Hepatic stellate cell (primary cell): ENCODE data around the gene MARK2.

ENCODE experiments used
- DNase-seq: peaks from one replicate; pipeline ENCODE4 v3.0.0; 2011; ENCODE audit warnings: low spot score

Gene MARK2

DNA sequence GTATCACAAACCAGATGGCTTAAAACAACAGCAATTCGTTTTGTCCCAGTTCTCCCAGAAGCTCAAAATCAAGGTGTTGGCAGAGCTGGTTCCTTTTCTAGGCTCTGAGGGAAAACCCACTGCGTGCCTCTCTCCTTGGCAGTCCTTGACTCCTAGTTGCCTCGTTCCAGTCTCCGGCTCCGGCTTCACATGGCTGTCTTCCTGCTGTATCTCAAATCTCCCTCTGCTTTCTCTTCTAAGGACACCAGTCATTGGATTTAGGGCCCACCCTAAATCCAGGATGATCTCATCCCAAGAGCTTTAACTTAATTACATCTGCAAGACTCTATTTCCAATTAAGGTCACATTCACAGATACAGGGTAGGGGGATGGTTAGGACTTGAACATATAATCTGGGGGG lies 90.7 kb downstream of the MARK2 start:
- no peak for DNase-seq

DNA sequence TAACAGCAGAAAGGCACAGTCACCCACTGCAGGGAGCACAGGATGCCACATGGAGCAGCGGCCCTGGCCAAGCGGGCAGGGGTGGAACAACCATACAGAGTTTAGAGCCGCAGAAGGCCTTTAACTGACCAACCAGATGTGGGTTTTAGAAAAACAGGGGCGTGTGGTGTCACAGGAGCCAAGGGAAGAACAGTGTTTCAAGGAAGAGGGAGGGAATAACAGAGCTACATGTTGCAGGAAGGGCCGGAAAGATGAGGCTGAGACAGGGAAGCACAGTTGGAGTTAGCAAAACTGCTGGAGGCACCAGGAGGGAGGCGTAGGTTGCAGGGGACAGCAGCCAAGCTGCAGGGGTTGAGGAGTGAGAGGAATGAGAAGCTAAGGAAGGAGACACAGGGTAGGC lies 92.1 kb downstream of the MARK2 start:
- no peak for DNase-seq

DNA sequence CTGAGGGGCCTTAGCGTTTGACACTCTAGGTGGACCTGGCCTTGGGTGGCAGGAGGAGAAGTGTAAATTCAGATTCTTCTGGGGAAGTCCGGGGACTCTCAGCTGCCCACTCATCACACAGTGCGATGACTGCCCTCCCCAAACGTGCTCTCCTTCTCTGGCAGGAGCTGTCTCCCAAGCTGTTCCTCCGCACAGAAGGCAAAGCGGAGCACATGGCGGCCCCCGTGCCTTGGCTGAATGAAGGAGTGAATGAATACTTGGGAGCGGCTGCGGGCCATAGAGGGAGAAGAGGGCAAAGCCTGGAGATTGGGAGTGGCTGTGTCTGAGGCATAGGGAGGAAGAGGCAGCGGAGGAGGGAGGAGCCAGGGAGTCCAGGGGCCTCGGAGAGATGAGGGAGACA lies 93.0 kb downstream of the MARK2 start:
- DNase-seq, result no peak

DNA sequence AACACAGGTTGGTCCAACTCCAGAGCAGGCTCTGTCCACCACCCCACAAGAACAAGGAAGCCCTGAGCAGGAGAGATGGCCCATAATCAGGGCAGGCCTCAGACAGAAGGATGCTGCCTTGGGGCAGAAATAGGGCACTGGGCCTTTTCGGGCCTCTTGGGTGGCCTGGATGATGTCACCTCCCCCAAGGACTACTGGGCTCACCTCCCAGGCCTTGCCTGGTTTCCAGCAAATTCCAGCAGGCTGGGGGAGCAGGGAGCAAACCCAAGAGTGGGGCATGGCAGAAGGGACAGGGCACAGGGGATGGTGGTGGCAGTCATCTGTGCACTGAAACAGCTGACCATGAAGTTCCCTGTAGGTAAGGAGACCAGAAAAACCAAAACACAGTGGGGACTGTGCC lies 94.5 kb downstream of the MARK2 start:
- DNase-seq, result no peak

DNA sequence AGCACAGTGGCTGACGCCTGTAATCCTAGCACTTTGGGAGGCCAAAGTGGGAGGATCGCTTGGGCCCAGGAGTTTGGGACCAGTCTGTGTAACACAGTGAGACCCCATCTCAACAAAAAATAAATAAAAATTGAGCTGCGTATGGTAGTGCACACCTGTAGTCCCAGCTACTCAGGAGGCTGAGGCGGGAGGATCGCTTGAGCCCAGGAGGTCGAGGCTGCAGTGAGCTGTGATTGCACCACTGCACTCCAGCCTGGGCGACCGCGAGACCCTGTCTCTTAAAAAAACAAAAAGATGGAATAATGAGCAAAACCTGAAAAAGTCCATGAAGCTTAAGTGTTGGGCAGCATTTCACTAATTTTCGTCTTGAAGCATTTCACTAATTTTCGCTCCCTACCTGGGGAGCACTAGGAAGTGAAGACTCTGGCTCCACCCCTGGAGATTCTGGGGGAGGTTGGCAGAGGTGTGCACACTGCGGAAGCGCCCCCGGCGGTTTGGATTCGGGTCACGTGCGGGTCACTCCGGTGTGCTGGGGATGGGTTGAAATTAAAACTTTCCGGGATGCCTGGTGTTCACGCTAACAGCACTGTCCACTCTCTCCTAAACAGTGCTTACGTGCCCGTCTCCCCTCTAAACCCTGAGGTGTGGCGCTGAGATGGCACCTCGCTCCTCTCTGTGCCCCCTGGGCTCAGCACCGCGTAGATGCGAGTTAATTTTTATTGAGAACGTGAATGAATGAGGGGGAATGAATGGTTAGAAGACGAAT lies 99.0 kb downstream of the MARK2 start:
- DNase-seq, result no peak

DNA sequence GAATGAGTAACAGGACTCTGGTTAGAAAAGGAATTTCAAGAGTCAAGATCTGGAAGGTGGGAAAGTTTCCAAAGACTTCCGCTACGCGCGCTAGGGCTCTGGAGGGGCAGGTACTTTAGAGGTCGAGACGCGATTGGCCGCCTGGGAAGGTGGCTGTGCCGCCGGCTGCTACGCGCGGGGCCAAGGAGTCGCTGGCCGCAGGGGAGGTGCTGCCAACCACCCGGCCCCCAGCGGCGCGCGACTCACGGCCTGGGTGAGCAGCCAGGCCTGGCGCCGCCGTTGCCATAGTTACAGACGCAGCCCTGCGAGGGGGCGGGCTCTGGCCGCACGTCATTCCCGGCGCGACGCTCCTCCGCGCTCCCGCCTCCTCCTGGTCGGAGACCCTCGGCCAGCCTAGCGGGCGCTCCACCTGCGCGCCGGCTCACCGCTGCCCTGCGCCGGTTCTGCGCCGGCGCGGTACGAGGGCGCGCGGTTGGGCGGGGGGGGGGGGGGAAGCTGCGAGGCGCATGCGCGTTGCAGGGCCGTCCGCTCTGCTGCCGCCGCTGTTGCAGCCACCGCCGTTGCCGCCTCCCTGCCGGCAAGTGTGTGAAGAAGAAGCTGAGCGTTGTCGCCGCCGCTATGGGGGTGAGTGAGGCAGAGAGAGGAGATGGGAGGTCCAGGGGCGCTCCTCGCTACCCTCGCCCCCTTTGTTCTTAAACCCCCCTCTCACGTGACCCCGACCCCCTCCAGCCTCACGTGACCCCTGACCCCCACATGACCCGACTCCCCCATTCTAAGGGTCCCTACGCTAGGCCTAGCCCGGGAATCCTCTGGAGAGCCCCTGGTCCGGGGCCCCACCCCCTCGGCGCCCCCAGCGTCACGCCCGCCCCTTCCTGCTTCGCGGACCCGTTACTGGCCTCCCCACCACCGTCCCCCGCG lies 99.8 kb downstream of the MARK2 start, which contains the start of gene NAA40:
Gene NAA40 (plus strand): TSS at position 524 of the 918 bp plus-strand sequence. CDS start 95 bp downstream, at position 619.
- DNase-seq, result peak; percentile 97

DNA sequence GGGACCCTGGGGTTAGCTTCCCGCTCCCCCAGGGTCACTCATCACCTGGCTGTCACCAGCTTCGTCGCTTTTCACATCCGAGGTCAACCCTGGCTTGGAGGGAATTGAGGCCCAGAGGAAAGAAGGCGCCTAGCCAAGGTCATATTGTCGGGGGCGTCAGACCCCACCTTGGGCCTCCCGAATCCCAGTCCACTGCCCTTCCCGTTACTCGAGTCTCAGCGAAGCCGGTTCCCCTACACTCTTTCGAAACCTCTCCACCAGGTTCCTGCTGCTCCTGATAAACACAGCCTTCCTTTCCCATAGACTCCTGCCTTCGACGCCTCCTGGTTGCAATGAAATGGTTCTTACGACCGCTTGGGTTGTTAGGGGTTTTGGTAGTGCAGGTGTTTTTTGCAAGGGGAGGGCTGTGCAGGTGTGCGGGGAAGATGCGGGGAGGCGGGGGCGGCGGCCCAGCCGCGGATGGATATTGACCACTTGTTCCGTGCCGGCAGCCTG lies 100.5 kb downstream of the MARK2 start:
- DNase-seq, result peak; percentile 43

DNA sequence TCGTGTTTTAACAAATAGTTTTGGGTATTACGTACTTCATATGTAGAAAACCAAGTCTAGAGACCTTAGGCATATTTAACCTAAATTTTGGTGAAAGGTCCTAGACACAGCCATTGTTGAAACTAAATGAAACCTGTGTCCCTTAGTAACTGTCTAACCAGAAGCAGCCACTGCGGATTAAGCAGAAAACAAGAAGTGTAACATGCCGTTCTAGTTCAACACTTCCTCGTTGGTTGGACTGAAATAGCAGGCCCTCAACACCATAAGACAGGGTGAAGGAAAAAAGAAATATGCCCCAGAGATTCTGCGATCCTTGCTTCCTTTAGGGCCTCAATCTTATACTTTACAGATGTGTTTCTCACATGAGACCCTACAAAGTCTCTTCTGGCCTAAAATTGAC lies 101.9 kb downstream of the MARK2 start:
- no peak for DNase-seq

DNA sequence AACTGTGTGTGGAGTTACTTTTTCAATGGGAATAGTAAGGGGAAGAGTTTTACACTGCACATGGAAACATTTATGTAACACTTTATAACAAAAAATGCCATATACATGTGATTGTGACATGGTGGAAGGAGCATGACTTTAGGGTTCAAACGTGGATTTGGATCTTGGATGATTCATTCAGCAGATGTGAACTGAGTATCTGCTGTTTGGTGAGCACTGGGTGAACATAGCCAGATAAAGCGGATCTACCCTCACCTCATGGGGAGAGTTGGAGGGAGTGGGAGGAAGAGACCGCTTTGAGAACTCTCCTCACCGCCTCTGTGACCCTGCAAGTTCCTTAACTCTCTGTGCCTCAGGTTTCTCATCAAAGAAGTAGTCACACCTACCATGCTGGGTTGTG lies 103.0 kb downstream of the MARK2 start:
- no peak for DNase-seq

- no peak for DNase-seq
These were observed 103.9 kb downstream of the MARK2 start for GRCh38 chr11:63942803-63943202.

- DNase-seq, result peak; percentile 35
These were observed 106.1 kb downstream of the MARK2 start for GRCh38 chr11:63944987-63945386.

- DNase-seq, result peak; percentile 89
These were observed 106.7 kb downstream of the MARK2 start for GRCh38 chr11:63945477-63946163.

DNA sequence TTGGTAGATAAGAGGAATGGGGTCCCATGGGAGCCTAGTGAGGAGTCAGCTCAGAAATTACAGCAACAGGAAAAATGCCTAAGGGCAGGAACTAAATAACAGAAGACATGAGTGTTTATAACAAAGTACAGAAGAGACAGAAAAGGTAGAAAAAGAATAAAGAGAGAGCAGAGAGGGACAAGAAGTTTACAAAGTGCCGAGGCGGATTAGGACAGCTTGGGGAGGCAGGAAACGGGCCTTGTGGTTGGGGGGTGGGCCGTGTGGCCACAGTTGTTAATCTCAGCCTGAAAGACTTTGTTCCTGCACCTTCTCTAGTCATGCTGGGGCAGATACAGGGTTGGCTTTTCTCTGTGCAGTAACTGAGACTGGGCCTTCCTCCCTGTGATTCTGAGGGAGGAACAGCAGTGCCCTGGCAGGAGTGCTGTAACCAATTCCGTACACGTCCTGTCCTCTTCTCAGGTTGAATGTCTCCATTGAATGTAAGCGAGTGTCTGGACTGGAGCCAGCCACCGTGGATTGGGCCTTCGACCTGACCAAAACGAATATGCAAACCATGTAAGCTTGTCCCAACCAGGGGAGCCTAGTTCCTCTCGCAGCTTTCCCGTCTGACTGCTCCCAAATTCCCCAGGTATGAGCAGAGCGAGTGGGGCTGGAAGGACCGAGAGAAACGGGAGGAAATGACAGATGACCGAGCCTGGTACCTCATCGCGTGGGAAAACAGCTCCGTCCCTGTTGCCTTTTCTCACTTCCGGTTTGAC lies 113.0 kb downstream of the MARK2 start:
- DNase-seq, result no peak

DNA sequence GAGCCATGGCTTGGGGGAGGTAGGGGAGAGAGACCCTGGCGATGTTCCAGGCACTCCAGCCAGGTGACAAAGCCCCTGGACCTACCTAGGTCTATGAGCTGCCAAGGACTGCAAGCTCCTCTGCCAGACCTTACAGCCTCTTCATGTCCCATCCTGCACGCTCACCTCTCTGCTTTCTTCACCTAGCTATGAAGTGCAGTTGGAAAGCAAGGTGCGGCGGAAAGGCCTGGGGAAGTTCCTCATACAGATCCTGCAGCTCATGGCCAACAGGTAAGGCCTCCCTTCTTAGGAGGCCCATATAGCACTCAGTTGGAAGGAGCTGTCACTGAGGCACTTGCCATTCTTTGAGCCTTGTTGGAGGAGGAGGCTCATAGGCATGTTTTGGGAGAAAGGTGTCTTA lies 113.7 kb downstream of the MARK2 start:
- no peak for DNase-seq

DNA sequence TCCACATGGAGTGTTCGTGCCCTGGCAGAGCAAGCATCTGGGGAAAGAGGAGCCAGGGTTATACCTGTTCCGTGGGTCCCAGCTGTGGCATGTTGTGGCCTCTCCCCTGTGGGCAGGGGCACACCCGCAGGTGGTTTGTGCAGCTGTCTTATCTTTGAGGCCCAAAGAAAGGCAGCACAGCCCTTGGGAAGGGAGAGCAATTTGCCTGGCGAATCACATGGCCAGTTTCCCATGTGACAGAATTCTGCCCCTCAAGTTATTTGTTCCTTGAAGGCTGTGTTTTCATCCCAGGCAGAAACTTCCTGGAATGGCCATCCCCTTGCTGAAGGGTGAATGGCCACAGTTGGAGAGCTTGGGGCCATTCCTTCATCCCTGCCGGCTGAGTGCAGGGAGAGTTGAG lies 119.1 kb downstream of the MARK2 start:
- no peak for DNase-seq
